ENCODE results near the gene LBHD1.

DNA sequence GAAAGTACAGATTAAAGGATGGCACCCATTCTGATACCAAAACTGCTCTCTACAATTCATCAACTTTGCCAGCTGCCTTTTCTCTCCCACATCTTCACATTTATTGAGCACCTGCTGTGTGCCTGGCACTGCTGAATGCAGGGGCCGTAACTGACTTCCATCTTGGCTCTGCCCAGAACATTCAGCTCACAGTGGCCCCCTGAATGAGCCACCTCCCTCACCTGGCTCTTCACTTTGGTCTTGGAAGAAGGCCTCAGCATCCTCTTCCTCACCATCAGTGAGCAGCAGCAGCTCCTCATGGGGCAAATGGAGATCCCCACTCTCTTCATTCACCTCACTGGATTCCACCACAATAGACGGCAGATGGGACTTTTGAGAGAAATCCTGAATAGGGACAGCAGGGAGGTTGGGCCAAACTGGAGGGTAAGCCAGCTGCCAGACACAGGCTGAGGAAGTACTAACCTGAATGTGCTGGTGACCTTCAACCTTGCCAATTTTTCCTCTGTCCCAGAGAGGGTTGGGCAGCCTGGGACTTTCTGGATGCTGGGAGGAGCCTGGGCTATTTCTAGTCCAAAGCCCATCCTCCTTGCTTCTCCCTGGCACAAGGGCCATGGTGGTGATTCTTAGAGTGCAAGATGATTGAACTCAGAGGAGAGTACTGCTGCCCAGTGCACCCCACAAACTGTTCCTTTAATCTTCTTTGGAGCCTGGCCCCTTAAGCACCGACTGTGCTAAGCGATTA, 2.5 kb downstream of the LBHD1 start:
- TF ChIP-seq, protein P1, sequence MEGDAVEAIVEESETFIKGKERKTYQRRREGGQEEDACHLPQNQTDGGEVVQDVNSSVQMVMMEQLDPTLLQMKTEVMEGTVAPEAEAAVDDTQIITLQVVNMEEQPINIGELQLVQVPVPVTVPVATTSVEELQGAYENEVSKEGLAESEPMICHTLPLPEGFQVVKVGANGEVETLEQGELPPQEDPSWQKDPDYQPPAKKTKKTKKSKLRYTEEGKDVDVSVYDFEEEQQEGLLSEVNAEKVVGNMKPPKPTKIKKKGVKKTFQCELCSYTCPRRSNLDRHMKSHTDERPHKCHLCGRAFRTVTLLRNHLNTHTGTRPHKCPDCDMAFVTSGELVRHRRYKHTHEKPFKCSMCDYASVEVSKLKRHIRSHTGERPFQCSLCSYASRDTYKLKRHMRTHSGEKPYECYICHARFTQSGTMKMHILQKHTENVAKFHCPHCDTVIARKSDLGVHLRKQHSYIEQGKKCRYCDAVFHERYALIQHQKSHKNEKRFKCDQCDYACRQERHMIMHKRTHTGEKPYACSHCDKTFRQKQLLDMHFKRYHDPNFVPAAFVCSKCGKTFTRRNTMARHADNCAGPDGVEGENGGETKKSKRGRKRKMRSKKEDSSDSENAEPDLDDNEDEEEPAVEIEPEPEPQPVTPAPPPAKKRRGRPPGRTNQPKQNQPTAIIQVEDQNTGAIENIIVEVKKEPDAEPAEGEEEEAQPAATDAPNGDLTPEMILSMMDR (IDR thresholded peaks at IDR 0.05), result no peak
- no peak for TF ChIP-seq POLR2A (IDR thresholded peaks at IDR 0.05)

Measured in Peyer's patch (tissue), 4 donors.